NOMO-1 treated with DMSO at 0.1 percent for 48 hours (cell line): ENCODE data around the gene PLA2G4F.

Experiments
- DNase-seq: peaks from one replicate; lab custom pipeline; 2025; ENCODE audit not compliant: unreplicated experiment; lab: John Stamatoyannopoulos, UW

Gene PLA2G4F

DNA sequence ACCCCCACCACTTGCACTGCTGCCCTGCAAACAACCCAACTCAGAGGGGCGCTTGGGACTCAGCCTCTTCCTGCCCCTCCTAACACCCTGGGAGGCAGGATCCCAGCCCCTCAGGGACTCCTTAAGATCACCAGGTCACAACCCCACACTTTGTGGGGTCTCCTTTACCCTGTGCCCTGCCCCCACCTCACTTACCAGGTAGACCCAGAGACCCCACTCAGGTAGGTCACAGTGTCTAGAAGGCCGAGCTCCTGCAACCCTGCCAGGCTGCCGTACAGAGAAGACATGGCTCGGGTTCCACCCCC is 9.1 kb downstream of the PLA2G4F start:
- DNase-seq: no peak

DNA sequence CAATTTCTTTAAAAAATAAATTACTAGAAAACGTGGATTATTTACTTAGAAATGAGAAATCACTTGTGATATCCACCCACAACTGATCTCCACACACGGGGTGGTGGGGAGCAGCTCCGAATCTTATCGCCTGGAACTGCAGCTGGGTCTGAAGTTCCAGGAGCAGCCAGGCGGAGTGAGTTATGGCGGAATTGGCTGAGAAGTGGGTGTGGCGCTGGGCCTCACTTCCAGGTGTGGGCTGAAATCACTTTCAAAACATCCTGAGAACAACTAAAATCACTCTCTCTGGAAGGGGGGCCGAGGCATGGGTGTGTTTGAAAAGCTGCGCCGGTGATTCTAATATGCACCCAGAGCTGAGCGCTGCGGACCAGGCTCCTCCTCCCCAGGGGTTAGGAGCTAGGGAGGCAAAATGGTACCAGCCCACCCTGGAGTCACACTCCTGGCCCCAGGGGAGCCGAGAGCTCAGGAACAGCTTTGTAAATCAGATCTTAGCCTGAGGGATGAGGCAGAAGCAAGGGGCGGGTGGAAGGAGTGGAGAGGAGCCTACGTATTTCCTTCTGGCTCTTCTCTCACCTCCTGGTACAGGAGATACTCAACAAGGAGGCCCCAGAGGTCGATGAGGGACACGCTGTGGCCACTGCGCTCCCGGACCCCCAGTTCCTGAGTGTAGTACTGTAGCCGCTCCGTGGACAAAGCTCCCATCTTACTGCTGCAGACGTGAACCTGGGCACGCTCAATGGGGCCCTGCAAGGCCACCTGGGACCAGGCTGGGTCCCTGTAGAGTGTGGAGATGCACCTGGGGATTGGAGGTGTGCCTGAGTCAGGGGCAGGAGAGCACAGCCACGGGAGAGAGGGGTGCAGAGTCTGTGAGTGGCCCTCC is 9.6 kb downstream of the PLA2G4F start:
- DNase-seq: no peak

DNA sequence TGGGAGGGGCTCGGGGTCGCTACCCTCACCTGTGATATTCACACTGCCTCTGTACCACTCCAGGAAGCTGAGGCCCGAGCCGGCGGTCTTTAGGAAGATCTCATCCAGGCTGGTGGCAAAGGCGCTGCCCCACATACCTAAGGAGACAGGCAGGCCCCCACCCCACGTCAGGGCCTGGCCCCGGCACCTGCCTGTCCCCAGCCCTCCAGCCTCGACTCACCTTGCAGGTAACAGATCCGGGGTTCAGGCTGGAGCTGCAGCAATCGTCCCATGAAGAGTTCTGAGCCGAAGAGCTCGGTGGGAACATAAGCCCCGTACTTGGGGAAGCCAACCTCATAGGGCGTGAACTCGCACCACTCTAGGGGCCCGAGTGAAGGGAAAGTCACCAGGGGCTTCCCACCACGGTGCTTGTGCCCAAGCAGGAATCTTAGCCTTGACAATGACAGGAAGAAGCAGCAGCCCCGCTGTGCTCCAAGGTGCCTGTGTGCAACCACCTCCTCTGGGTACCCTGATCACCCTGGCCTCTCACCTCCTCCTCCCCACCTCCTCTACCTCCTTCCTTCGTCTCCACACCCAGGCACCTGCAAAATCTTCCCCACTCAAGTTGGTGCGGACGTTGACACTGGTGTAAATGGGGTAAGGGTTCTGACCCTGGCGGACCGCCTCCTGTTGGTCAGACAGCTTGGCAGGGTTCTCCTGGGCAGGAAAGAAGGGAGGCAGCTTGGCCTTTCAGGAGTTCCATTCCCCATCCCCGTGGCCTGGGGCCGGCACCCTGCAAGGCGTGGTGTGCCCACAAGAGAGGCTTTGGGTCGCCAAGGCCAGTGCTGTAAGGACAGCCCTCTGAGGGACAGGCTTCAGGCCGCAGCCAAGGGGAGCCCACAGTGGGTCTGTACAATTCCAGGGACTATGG is 10.6 kb downstream of the PLA2G4F start:
- DNase-seq: no peak

DNA sequence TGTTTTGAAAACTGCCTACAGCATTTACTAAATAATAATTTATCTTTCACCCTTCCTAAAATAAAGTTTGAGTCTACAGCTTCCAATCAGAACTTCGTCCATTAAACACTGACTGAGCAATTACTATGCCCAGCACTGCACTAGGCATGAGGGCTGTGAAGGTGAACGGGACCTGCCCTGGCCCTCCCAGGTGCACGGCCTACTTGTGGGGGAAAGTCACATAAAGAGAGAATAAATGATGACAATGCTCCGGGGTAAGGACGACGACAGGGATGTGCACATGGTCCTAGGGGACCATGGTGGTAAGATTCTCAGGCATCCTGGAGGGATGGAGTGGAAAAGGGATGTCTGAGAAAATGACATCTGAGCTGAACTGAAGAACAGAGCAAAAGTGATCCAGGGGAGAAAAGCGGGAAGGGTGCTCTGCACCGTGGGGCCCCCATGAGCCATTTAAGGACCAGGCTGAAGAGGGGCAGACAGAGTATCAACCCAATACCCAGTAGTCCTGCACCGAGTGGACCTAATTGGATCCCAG is 11.5 kb downstream of the PLA2G4F start:
- no peak for DNase-seq

DNA sequence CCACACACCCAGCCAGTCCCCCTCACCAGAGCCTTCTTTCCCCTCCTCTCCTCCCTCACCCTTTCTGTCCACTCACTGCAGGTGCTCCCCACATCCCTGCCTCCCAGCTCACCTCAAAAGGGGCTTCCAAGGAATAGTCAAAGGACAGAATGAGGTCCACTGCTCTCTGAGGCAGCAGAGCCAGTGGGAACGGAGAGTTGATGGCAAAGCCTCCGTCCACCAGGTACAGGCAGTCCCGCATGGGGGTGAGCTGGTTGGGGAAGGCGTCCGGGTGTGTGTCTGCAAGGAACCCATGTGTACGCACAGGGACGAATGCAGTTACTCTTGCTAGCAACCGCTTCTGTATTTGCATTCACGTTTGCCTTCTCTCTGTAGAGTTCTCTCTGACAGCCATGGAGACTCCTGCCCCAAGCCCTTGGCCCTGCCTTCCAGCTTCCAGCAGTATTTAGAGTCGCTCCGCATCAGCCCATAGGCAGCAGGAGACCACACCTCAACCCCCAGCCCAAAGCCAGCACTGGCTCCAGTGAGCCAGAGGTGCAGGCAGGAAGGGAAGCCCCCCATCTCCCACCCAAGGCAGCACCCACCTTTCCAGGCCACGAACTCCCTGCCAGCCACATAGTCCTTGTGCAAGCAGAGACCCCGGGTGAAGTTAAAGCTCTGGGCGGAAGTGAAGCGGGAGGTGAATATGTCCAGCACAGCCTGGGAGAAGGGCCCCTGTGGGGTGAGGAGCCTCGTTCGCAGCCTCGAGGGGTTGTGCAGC is 12.4 kb downstream of the PLA2G4F start:
- DNase-seq: no peak

DNA sequence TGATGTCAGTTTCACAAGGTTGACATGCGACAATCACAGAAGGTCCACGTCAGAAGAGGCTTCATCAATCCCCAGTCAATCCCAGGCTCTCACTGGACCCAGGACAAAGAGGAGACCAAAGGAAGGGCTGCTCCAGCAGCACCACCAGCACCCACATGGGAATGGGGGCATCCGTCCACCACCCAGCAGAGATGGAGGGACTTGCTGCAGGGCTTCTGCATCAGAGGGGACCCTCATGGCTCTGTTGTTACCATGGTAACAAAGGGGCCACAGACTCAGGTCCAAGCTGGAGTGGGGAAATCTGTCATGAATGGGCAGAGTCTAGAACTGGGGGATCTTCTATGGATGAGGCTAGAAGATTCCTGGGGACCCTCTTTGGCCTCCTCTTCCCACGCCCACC is 13.1 kb downstream of the PLA2G4F start:
- DNase-seq: no peak

DNA sequence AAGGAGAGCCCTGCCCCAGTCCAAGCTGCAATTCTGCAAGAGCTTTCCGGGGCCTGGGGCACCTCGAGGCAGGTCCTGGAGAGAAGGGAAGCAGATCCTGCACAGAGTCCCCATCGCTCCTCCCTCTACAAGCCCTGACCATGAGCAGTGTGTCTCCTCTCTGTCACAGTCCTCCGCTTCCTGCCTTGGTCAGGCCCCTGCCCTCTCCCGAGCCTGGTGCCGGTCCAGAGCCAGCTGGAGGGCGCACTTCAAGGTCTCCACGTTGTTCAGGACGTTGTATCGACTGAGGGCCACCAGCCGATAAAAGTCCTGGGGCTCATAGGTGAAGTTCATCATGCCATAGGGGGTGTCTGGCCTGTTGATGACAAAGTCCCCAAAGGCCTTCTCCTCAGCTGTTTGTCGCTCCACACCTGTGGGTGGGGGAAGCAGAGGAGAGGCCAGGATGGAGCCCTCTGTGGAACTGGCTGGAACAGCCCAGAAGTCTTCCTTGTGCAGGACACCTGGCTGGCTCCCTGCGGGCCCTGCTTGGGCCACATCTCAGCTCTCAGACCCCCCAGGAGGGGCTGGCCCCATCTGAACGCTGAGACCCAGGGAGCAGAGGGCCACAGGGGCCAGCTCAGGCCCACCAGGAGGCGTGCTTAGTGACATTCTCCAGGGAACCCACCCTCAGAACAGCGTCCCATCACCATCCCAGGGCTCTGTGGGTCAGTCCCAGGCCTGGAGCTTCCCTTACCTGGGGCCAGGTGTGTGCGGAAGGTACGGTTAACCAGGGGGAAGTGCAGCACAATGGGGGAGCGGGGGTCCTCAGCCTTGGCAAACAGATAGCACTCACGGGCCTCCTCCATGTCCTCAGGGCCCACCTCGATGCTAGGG is 14.4 kb downstream of the PLA2G4F start:
- no peak for DNase-seq

DNA sequence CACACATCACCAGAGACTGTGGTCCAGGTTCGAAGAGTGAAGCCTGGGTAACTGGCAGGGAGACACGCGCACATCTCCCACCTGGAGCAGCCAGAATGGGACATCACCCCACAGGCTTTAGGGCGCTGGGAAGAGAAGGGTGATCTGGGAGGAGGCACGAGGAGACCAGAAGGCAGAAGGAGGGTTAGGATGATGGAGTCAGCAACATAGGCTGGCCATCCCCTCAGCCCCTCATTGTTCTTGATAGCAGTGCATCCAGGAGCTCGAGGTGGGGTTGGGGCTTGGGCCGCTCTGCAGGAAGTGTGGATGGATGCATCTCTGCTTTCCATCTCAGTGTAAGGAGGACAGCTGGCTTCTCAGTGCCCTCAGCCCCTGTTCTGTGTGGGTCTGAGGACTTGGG is 15.2 kb downstream of the PLA2G4F start:
- no peak for DNase-seq

DNA sequence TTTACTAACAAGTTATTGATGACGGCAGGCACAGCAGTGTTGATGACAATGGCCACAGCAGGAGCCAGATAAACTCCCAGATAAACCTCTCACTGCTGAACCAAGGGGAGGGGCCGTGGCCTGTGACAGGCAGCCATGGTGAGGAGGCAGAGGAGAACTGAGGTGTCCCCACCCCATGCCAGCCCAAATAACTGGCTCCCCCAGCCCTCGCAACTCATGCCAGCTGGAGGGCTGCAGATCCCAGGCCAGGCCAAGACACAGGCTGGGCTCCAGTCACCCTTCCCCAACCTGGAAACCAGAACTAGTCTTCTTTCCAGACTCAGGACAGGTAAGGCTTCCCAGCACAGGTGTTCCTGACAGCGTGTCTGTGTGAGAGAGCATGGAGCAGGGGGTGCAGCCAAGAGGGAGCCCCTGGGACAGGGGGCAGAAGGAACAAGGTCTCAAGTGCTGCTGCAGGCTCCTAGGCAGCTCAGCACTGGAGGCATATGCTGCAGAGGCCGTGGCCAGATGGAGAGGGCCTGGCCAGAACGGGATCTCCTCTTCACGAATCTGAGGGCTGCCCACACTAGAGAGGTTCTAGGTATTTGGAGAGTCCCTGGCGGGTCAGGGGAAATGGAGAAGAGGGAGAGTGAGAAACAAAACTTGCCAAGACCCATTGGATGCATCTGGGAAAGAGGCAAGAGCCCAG is 15.9 kb downstream of the PLA2G4F start:
- DNase-seq: no peak

DNA sequence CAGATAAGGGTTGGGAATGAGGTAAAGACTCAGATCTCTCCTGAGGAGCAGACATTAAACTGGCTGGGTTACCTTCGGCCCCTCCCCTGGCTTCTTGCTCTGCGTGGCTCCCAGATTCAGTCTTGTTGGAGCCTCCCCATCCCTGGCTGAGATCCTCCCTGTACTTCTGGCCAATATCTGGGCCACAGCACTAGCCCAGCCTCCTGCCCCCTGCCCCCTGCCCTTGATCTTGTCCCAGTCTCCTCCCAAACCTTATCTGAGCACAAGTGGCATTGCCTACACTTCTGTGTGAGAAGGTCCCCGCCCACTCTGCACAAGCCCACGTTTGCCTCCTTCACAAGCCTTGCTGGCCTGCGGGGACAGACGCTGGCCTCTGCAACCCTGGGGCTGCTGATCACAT is 16.8 kb downstream of the PLA2G4F start:
- DNase-seq: no peak

DNA sequence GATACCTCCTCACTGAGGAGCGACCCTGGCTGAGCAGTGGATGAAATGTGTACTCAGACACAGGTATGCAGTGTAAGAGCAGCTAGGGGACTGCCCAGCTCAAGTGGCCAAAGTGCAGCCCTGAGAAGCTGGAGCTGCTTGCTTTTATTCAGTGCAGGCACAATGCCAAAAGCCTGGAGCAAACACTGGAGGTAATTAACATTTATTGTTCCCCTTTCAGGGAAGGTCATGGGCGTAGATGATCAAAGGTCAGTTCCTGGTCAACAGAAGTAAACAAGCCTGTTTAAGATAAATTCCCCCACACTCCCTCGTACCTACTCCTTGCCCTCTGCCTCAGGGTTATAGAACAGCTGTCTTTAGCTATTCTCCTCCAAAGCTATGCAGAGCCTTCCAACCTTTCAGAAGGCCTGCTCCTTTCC is 17.5 kb downstream of the PLA2G4F start:
- peak; percentile 21 for DNase-seq

DNA sequence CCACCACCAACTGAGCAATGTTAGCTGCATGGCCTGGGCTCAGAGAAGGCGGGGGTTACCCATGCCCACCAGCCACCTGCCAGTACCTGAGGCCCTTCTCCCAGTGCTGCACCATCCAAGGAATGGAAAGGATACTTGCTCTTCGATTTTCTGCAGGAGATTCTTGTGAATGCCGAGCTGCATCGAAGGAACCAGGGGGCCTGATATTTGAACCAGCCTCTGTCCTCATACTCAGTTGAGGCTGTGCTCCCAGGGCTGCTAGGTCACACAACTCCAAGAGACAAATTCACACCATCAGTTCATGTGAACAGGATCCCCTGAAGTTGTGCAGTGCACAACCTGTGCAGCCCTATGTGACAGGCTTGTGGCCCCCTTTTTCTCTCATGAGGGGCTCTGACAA is 18.0 kb downstream of the PLA2G4F start:
- no peak for DNase-seq

DNA sequence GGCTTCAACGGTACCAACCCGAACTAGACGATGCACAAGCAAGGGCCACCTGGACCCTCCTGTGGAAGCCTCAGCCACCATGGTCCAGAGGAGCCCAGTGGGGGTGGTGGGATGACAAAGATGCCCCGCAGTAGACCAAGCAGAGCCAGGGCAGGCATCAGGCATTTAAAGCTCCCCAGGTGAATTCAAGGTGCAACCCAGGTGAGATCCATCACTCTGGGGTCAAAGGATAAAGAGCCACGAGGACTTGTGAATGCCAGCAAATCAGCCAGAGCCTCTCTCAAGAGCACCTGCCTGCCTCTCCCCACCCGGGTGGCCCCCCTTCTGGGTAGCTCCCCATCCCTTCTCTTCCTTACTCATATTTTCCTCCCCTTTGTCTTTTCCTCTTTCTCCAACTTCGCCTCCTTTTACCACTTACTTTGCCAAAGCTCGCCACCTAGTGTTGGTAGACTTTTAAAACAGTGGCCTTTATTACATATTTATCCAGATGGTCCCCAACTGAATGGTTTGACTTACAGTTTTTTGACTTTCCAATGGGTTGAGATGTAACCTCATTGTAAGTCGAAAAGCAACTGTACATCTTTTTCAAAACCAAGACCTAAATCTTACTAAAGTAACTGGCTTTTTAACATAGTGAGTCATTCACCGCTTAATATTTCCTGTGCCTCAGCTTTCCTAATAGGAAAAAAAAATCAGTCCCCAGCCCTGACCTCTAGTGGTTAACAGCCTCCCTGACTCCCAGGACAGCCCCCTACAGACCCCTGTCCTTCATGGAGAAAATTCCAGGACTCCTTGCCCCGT is 18.8 kb downstream of the PLA2G4F start:
- peak; percentile 40 for DNase-seq

DNA sequence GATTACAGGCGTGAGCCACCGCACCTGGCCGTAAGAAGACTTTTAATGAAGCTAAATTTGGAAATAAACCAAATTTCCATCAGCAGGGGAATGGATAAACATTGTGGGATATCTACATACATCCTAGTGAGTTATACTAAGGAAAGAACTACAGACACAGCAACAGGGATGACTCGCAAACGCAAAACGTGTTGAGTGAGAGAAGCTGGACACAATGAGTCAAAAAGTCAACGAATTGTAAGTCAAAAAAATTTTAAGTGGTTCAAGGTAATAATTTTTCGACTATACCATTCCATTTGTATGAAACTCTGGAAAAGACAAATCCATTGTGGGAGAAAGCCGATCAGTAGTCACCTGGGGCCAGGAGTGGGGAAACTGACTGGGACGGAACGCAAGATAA is 19.9 kb downstream of the PLA2G4F start:
- no peak for DNase-seq

DNA sequence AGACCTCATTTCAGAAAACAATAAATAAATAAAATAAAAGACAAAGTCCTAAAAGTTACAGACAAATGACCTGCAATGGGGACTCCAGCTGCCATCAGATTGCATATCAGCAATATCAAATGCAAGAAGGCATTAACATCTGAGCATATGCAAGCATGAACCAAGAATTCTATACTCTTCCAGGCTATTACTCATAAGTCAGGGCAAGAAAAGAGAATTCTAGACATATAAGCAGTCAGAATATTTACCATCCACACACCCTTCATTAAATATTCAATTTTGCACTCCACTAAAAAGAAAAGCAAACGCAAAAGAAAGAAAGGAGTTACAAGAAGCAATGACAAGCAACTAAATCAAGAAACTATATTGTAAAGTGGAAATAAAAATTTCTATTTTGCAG is 21.1 kb downstream of the PLA2G4F start:
- DNase-seq: no peak

DNA sequence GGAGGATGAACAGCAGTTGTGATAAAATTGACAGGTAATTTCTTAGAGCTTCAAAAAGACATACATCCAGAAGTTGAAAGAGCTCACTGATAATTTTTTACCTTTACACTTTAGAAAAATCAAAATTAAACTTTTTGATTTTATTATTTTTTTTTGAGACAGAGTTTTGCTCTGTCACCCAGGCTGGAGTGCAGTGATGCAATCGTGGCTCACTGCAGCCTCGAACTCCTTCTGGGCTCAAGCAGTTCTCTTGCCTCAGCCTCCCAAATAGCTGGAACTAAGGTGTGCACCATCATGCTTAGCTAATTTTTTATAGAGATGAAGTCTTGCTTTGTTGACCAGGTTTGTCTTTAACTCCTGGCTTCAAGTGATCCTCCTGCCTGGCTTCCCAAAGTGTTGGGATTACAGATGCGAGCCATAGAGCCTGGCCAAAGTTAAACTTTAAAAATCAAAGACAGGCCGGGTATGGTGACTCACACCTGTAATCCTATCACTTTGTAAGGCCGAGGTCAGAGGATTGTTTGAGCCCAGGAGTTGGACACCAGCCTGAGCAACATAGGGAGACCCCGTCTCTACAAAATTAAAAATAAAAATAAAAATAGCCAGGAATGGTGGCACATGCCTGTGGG is 21.7 kb downstream of the PLA2G4F start:
- no peak for DNase-seq

DNA sequence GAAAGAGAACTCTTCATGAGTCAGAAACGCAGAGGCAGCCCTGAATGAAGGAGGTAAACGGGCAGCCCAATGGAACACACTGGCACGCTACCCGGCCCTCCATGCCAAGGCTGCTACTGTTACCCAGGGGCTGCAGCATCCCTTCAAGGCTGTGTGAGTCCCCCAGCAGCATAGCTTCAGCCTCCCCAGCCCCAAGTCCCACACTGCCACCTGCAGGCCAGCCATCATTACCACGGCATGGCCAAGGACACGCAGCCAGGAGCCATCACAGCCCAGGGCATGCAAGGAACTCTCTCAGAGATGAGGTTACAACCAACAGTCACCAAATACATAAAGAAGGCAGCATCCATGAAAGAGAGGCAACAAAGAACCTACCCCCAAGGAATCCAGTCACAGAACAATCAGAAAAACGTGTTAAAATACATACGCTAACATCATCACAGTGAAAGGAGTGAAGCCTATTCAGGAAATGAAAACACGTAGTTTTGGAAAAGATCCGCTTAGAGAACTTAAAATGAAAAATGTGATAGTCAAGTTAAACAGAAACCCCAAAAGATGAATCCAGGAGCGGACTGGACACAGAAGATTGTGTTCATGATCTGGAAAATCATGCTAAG is 22.4 kb downstream of the PLA2G4F start:
- peak; percentile 65 for DNase-seq

DNA sequence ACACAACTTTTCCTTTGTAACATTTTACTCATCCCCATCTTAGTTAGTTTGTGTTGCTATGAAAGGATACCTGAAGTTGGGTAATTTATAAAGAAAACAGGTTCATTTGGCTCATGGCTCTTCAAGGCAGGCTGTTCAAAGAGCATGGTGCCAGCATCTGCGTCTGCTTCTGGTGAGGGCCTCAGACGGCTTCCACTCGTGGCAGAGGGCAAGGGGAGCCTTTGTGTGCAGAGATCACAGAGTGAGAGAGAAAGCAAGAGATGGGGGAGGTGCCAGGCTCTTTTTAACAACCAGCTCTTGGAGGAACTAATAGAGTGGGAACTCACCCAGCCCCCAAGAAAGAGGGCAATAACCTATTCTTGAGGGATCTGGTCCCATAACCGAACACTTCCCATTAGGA is 23.1 kb downstream of the PLA2G4F start:
- DNase-seq: no peak
